HG03045 (cell line): Measurements from ENCODE around the gene DRC3.

Experiments used
- ATAC-seq: cut with Tn5 transposase; IDR thresholded peaks from one replicate; pipeline ENCODE4 v1.9.1; 2021; ENCODE audit warnings: mild to moderate bottlenecking, moderate library complexity; ENCODE audit not compliant: unreplicated experiment

The DRC3 gene

DNA sequence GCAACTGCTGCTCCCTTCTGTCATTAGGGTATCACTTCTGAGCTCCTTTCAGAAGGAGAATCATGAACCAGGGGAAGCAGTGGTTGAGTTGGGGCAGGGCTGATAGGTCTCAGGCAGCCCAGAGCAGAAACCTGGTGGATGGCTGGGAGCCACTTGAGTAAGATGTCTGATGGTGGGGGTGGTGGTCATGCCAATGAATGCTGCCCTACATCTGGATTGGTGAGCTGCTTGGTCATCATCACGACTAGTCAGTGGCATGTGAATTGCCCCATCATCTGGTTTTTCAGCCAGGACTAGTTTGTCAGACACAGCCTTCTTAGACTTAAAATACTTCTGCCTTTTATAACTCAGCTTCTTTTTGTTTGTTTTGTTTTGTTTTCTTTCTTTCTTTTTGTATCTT is 69.1 kb downstream of the DRC3 start:
- no peak for ATAC-seq

DNA sequence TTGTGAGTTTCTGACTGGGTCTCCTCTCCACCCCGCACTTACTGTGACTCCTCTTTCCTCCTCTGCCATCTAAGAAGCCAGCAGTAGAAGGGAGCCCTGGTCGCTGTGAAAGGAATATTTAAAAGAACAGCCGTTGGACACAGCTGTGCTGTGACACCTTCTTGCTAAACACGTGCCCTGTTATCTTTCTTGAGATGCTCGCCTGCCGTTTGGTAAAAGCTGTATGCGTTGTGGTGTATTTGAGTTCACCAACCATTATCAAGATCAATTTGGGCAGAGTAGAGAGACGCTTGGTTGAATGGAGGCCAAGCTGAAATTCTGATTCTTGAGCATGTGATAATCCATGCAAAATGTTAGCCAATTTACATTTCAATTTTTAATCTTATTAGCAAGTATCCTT is 70.3 kb downstream of the DRC3 start:
- ATAC-seq: no peak

GRCh38 chr17:18043491-18043890 is 70.8 kb downstream of the DRC3 start:
- ATAC-seq: no peak

DNA sequence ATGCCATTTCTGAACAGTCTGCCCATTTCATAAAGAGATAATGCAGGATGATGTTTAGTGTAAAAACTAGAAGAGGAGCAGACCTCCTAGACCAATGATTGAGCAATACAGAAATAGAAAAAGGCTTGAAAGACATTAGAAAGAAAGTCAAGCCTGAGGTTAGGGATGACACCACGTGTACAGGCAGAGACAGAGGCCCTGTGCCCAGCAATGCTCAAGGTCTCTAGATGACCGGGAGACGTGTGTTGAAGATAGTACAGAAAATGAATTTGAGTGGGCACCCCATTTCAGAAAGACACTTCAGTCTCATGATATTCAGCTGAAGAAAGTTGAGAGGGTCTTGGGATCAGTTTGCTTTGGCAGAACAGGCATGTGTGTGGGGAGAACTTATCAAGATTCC is 71.9 kb downstream of the DRC3 start:
- ATAC-seq: no peak

GRCh38 chr17:18045691-18046350 is 73.2 kb downstream of the DRC3 start:
- no peak for ATAC-seq

DNA sequence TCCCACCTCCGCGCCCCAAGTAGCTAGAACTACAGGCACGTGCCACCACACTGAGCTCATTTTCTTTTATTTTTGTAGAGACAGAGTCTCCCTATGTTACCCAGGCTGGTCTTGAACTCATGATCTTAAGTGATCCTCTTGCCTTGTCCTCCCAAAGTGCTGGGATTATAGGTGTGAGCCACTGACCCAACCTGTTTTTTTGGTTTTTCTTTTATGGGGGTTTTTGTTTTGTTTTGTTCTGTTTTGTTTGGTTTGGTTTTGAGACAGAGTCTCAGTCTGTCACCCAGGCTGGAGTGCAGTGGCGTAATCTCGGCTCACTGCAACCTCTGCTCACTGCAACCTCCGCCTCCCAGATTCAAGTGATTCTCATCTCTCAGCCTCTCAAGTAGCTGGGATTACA is 82.9 kb downstream of the DRC3 start:
- ATAC-seq: no peak

- no peak for ATAC-seq
Observed at GRCh38 chr17:18056214-18056613, 83.6 kb downstream of the DRC3 start.

- ATAC-seq: no peak
Observed at GRCh38 chr17:18059283-18059682, 86.6 kb downstream of the DRC3 start.

DNA sequence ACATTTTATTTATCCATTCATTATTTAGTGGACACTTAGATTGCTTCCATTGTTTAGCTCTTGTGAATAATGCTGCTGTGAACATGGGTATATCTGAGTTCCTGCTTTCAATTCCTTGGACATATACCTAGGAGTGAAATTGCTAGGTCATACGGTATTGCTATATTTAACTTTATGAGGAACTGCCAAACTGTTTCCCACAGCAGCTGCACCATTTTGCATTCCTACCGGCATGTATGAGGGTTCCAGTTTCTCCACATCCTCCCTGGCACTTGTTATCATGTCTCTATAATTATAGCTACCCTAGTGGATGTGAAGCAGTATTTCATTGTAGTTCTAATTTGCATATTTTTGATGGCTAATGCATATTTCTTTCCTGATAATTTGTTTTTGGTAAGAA is 91.4 kb downstream of the DRC3 start:
- no peak for ATAC-seq

- ATAC-seq: no peak
Observed at GRCh38 chr17:18065546-18065945, 92.9 kb downstream of the DRC3 start.
